ENCODE data around the gene PARD3B.

DNA sequence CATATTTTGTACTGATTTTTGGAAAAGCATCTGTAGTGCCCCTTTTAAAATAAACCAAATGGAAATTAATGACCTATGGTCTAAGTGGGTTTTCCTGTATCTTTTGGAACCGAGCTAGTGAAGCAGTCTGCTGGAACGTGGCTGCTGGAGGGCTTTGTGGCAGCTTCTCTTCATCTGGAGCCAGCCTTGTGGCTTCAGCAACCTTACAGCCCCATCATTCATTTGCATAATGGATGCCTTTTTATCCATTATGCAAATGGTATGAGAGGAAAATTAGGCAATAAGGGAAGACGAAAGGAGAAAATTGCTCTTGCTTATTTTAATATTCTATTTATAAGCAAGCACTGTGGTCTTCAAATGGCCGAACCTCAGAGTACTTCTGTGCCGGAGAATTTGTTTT, 421.0 kb downstream of the PARD3B start:
- TF ChIP-seq POLR2AphosphoS5 (IDR thresholded peaks at IDR 0.05) (no peak), POLR2A (IDR thresholded peaks at IDR 0.05) (no peak)
- TF ChIP-seq, protein P1, sequence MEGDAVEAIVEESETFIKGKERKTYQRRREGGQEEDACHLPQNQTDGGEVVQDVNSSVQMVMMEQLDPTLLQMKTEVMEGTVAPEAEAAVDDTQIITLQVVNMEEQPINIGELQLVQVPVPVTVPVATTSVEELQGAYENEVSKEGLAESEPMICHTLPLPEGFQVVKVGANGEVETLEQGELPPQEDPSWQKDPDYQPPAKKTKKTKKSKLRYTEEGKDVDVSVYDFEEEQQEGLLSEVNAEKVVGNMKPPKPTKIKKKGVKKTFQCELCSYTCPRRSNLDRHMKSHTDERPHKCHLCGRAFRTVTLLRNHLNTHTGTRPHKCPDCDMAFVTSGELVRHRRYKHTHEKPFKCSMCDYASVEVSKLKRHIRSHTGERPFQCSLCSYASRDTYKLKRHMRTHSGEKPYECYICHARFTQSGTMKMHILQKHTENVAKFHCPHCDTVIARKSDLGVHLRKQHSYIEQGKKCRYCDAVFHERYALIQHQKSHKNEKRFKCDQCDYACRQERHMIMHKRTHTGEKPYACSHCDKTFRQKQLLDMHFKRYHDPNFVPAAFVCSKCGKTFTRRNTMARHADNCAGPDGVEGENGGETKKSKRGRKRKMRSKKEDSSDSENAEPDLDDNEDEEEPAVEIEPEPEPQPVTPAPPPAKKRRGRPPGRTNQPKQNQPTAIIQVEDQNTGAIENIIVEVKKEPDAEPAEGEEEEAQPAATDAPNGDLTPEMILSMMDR (IDR thresholded peaks at IDR 0.05), result no peak

Data from prostate gland (tissue), 2 donors.